COR-L47 (cell line): ENCODE results near the gene BBX.

Experiments used
- DNase-seq: peaks from one replicate; lab custom pipeline; 2025; lab: John Stamatoyannopoulos, UW

The BBX gene

GRCh38 chr3:107599772-107600145 is 77.0 kb downstream of the BBX start:
- no peak for DNase-seq

GRCh38 chr3:107600780-107601179 is 78.0 kb downstream of the BBX start:
- DNase-seq, result no peak

- no peak for DNase-seq
These were observed 81.5 kb downstream of the BBX start for GRCh38 chr3:107604057-107604822.

- no peak for DNase-seq
These were observed 89.2 kb downstream of the BBX start for GRCh38 chr3:107611775-107612469.

- DNase-seq, result no peak
These were observed 89.9 kb downstream of the BBX start for GRCh38 chr3:107612664-107613084.

GRCh38 chr3:107619549-107619948 is 96.8 kb downstream of the BBX start:
- DNase-seq, result no peak

GRCh38 chr3:107620534-107620933 is 97.8 kb downstream of the BBX start:
- DNase-seq, result no peak

GRCh38 chr3:107621465-107621864 is 98.7 kb downstream of the BBX start:
- no peak for DNase-seq

GRCh38 chr3:107627962-107628542 is 105.3 kb downstream of the BBX start:
- DNase-seq, result no peak

GRCh38 chr3:107629566-107629965 is 106.8 kb downstream of the BBX start:
- DNase-seq, result no peak

GRCh38 chr3:107630779-107631178 is 108.0 kb downstream of the BBX start:
- no peak for DNase-seq

GRCh38 chr3:107632576-107632975 is 109.8 kb downstream of the BBX start:
- no peak for DNase-seq

- DNase-seq, result no peak
These were observed 110.8 kb downstream of the BBX start for GRCh38 chr3:107633327-107634098.

- no peak for DNase-seq
These were observed 111.3 kb downstream of the BBX start for GRCh38 chr3:107634099-107634489.

- no peak for DNase-seq
These were observed 114.8 kb downstream of the BBX start for GRCh38 chr3:107637416-107638183.

GRCh38 chr3:107641572-107642307 is 119.0 kb downstream of the BBX start:
- no peak for DNase-seq

- DNase-seq, result no peak
These were observed 120.5 kb downstream of the BBX start for GRCh38 chr3:107643038-107643883.

- DNase-seq, result no peak
These were observed 121.9 kb downstream of the BBX start for GRCh38 chr3:107644631-107645030.

GRCh38 chr3:107650788-107651187 is 128.0 kb downstream of the BBX start:
- no peak for DNase-seq

- no peak for DNase-seq
These were observed 129.0 kb downstream of the BBX start for GRCh38 chr3:107651782-107652181.
